Fibroblast of lung (primary cell): Measurements from ENCODE around the gene FADS2.

ENCODE experiments used
- EZH2 ChIP-seq: IDR thresholded peaks from 2 replicates; pipeline ENCODE4 v1.5.1; 2012; ENCODE audit warnings: low read length, control low read depth, mild to moderate bottlenecking; ENCODE audit errors: missing control alignments
- TF ChIP-seq, protein P1 (sequence below), 2 donors: IDR thresholded peaks in 1 of 2; conservative IDR thresholded peaks in 1 of 2; 1 replicate in 1 of 2; 2 replicates in 1 of 2; pipeline ENCODE4 v1.5.1; 2011 to 2012; ENCODE audit warnings: low read length in 2 of 2, control low read depth in 1 of 2, inconsistent platforms in 1 of 2, low read depth in 1 of 2, mild to moderate bottlenecking in 1 of 2

DNA sequence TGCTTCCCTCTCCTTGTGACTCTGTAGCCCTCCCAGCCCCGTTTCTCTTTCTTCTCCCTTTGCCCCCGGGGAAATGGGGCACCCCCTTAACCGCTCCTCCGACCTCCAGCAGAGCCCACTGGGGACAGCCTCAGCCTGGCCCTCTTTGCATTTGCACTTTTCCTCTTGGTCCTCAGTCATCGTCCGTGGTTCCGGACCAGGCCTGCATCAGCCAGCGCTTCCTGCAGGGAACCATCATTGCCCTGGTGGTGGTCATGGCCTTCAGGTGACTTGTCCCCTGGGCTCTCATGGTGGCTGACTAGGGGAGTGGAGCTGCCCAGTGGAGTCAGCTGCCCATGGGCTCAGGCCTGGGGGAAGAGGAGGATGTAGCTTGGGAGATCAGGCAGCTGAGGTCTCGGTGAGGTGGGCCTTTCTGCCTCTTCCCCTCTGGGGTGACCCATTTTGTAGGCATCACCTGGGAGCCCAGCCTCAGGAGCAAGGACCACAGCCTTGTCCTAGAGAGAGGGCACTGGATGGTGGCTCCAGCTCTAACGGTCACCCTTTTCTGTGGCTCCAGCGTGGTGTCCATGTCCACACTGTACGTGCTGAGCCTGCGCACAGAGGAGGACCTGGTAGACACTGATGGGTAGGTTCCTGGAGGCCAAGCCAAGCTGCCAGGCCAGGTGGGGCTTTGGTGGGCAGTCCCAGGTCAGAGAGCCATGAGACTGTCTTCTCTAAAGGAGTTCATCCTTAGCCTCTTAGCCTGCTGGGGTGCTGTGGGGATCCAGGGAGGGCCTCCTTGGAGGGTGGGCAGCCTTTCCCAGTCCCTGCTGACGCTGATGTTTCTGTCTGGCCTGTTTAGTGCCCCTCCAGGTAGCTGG lies 48.2 kb upstream of the FADS2 start:
- TF ChIP-seq, protein P1, sequence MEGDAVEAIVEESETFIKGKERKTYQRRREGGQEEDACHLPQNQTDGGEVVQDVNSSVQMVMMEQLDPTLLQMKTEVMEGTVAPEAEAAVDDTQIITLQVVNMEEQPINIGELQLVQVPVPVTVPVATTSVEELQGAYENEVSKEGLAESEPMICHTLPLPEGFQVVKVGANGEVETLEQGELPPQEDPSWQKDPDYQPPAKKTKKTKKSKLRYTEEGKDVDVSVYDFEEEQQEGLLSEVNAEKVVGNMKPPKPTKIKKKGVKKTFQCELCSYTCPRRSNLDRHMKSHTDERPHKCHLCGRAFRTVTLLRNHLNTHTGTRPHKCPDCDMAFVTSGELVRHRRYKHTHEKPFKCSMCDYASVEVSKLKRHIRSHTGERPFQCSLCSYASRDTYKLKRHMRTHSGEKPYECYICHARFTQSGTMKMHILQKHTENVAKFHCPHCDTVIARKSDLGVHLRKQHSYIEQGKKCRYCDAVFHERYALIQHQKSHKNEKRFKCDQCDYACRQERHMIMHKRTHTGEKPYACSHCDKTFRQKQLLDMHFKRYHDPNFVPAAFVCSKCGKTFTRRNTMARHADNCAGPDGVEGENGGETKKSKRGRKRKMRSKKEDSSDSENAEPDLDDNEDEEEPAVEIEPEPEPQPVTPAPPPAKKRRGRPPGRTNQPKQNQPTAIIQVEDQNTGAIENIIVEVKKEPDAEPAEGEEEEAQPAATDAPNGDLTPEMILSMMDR (conservative IDR thresholded peaks at IDR 0.05 in 1 of 2, IDR thresholded peaks at IDR 0.05 in 1 of 2; ENCODE audit: low read depth in 1 of 2, low read length in 2 of 2) = no peak
- no peak for TF ChIP-seq EZH2
